GM12878 (cell line): Measurements from ENCODE around the gene RINT1. TPM values are rescaled to one million over a fixed set of nuclear protein-coding genes. Genes with fewer than 3 reads are reported as not detected.

Source experiments
- DPF2 ChIP-seq: fragments of 450-650 bp; IDR thresholded peaks from 2 replicates; pipeline ENCODE4 v1.6.1; 2017; ENCODE audit warnings: mild to moderate bottlenecking
- EZH2 ChIP-seq: IDR thresholded peaks from 2 replicates; pipeline ENCODE4 v1.6.1; 2012; ENCODE audit warnings: low read depth, mild to moderate bottlenecking, control low read depth, inconsistent platforms, low read length, borderline replicate concordance; ENCODE audit not compliant: control insufficient read depth
- KDM1A ChIP-seq: fragments of 200-600 bp; sonication (generic); IDR thresholded peaks from 2 replicates; pipeline ENCODE4 v1.6.1; 2016; ENCODE audit warnings: borderline replicate concordance
- NFXL1 ChIP-seq: fragments of 450-650 bp; IDR thresholded peaks from 2 replicates; pipeline ENCODE4 v1.6.1; 2017; ENCODE audit warnings: antibody characterized with exemption, mild to moderate bottlenecking, borderline replicate concordance
- PAX5 ChIP-seq: IDR thresholded peaks from 2 replicates; pipeline ENCODE4 v1.6.1; 2011; ENCODE audit warnings: low read depth, low read length, borderline replicate concordance
- POU2F2 ChIP-seq: IDR thresholded peaks from 3 replicates; pipeline ENCODE4 v1.6.1; 2011; ENCODE audit warnings: low read depth, mild to moderate bottlenecking, low read length, borderline replicate concordance
- SPI1 ChIP-seq: IDR thresholded peaks from 2 replicates; pipeline ENCODE4 v1.6.1; 2011; ENCODE audit warnings: low read depth, mild to moderate bottlenecking, low read length, moderate library complexity, borderline replicate concordance; ENCODE audit not compliant: insufficient read depth
- SRF ChIP-seq, 2 experiments: IDR thresholded peaks; 2 replicates each; pipeline ENCODE4 v1.6.1; 2011; ENCODE audit warnings: low read depth in 2 of 2, low read length in 2 of 2, mild to moderate bottlenecking in 1 of 2, moderate library complexity in 1 of 2
- TBL1XR1 ChIP-seq: IDR thresholded peaks from 2 replicates; pipeline ENCODE4 v1.6.1; 2012; ENCODE audit warnings: low read depth, low read length, improper control_type of control experiment
- ZNF24 ChIP-seq: fragments of 450-650 bp; IDR thresholded peaks from 2 replicates; pipeline ENCODE4 v1.6.1; 2017; ENCODE audit warnings: antibody characterized with exemption, mild to moderate bottlenecking
- ZNF274 ChIP-seq: IDR thresholded peaks from one replicate; pipeline ENCODE4 v1.8.0; 2011; ENCODE audit not compliant: insufficient read length, insufficient read depth
- polyA plus RNA-seq, 11 experiments: library from polyadenylated mRNA; depleted of rRNA in 4 of 11; unstranded in 6 of 11; stranded (reverse) in 5 of 11; fragments of >200 nt; fragmentation: Nextera tagmentation in 4 of 11; fragmentation: Illumina TruSeq in 1 of 11; extraction: Ambion mirVana in 4 of 11; extraction: Trizol in 1 of 11; gene quantifications; 1 replicate in 1 of 11; 2 replicates in 10 of 11; pipeline versions ENCODE4 v1.2.1 to v1.2.3, GENCODE V29; 2011 to 2016; ENCODE audit warnings: inconsistent platforms in 2 of 11, missing spikeins in 2 of 11, low read depth in 1 of 11
- total RNA-seq, 4 experiments: library from RNA; depleted of rRNA in 3 of 4; stranded (reverse); fragments of >200 nt in 3 of 4; fragmentation: Illumina TruSeq in 1 of 4; extraction: Trizol in 1 of 4; gene quantifications; 2 replicates each; pipeline versions ENCODE4 v1.2.1 to v1.2.3, GENCODE V29; 2013 to 2021
- TF ChIP-seq, protein P1 (sequence below): IDR thresholded peaks from 2 replicates; pipeline ENCODE4 v1.6.1; 2012; ENCODE audit warnings: mild to moderate bottlenecking, low read depth, low read length
- TF ChIP-seq, protein P2 (sequence below): fragments of 150-350 bp; IDR thresholded peaks from 2 replicates; pipeline ENCODE4 v1.6.1; 2016; ENCODE audit warnings: low read depth, low read length
- TF ChIP-seq, protein P3 (sequence below): fragments of 450-650 bp; formaldehyde crosslinking; IDR thresholded peaks from 2 replicates; pipeline ENCODE4 v1.4.0; 2020; ENCODE audit warnings: mild to moderate bottlenecking, moderate library complexity

RINT1 gene
- total and polyA plus RNA-seq, 10 of the 15 experiments (the other 5 are each of a cell fraction or from before 2014, with no cell fraction given): 6.7 to 32.3 (median 17.3) TPM

DNA sequence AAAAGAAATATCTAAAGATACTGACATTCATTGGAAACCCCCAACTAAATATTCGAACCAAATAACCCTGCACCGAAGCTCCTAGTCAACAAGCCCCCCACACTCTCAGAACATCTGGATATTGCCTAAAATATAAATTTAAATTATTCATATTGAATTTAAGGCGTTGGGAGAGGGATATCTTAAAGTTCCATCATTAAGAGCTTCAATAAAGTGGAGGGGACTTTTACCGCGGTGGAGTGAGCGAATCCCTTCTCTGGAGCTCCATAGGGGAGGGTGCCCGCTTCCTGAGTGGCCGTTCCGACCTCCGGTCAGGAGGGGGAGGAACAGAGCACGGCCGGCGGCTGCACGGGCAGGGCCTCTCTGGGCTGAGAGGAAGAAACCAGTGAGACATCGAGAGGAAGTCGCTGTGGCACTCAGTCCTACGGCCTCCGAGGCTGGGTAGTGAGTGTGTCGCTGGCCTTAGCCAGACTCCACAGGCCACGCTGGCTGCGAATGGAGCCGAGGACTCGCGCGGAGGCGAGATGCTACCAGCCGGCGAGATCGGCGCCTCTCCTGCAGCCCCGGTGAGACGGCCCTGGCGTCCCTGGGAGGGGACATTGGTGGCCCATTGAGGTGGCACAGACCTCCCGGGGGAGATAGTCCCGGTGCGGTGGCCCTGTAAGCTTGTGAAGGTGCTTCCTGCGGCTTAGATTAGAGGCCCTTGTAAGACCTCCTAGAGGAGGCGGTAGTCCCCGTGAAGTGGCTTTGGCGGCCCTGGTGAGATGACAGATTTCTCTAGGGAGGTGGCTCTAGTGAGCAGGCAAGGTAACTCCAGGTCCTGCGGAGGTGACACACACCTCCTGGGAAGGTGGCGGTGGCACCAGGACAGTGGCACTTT lies at the start of gene RINT1 (continued):
- TF ChIP-seq, protein P1, sequence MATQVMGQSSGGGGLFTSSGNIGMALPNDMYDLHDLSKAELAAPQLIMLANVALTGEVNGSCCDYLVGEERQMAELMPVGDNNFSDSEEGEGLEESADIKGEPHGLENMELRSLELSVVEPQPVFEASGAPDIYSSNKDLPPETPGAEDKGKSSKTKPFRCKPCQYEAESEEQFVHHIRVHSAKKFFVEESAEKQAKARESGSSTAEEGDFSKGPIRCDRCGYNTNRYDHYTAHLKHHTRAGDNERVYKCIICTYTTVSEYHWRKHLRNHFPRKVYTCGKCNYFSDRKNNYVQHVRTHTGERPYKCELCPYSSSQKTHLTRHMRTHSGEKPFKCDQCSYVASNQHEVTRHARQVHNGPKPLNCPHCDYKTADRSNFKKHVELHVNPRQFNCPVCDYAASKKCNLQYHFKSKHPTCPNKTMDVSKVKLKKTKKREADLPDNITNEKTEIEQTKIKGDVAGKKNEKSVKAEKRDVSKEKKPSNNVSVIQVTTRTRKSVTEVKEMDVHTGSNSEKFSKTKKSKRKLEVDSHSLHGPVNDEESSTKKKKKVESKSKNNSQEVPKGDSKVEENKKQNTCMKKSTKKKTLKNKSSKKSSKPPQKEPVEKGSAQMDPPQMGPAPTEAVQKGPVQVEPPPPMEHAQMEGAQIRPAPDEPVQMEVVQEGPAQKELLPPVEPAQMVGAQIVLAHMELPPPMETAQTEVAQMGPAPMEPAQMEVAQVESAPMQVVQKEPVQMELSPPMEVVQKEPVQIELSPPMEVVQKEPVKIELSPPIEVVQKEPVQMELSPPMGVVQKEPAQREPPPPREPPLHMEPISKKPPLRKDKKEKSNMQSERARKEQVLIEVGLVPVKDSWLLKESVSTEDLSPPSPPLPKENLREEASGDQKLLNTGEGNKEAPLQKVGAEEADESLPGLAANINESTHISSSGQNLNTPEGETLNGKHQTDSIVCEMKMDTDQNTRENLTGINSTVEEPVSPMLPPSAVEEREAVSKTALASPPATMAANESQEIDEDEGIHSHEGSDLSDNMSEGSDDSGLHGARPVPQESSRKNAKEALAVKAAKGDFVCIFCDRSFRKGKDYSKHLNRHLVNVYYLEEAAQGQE: no peak; the same call in 1 of the 2 replicates
- TF ChIP-seq SPI1: peak; percentile 75
- peak; percentile 78; the same call in 1 of the 2 replicates for TF ChIP-seq DPF2
- TF ChIP-seq POU2F2: peak; percentile 95
- TF ChIP-seq, protein P2, sequence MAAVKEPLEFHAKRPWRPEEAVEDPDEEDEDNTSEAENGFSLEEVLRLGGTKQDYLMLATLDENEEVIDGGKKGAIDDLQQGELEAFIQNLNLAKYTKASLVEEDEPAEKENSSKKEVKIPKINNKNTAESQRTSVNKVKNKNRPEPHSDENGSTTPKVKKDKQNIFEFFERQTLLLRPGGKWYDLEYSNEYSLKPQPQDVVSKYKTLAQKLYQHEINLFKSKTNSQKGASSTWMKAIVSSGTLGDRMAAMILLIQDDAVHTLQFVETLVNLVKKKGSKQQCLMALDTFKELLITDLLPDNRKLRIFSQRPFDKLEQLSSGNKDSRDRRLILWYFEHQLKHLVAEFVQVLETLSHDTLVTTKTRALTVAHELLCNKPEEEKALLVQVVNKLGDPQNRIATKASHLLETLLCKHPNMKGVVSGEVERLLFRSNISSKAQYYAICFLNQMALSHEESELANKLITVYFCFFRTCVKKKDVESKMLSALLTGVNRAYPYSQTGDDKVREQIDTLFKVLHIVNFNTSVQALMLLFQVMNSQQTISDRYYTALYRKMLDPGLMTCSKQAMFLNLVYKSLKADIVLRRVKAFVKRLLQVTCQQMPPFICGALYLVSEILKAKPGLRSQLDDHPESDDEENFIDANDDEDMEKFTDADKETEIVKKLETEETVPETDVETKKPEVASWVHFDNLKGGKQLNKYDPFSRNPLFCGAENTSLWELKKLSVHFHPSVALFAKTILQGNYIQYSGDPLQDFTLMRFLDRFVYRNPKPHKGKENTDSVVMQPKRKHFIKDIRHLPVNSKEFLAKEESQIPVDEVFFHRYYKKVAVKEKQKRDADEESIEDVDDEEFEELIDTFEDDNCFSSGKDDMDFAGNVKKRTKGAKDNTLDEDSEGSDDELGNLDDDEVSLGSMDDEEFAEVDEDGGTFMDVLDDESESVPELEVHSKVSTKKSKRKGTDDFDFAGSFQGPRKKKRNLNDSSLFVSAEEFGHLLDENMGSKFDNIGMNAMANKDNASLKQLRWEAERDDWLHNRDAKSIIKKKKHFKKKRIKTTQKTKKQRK: no peak
- TF ChIP-seq ZNF274: no peak
- TF ChIP-seq EZH2: no peak
- TF ChIP-seq PAX5: peak; percentile 56; the same call in 1 of the 2 replicates
- no peak for TF ChIP-seq NFXL1
- 0 out of 4 replicates have a peak, but pooled peaks of 1 of the 2 experiments have one; percentile 14 for TF ChIP-seq SRF (IDR thresholded peaks at IDR 0.05; ENCODE audit: low read depth in 2 of 2, low read length in 2 of 2)
- TF ChIP-seq ZNF24: peak; percentile 33; the same call in 1 of the 2 replicates
- TF ChIP-seq, protein P3, sequence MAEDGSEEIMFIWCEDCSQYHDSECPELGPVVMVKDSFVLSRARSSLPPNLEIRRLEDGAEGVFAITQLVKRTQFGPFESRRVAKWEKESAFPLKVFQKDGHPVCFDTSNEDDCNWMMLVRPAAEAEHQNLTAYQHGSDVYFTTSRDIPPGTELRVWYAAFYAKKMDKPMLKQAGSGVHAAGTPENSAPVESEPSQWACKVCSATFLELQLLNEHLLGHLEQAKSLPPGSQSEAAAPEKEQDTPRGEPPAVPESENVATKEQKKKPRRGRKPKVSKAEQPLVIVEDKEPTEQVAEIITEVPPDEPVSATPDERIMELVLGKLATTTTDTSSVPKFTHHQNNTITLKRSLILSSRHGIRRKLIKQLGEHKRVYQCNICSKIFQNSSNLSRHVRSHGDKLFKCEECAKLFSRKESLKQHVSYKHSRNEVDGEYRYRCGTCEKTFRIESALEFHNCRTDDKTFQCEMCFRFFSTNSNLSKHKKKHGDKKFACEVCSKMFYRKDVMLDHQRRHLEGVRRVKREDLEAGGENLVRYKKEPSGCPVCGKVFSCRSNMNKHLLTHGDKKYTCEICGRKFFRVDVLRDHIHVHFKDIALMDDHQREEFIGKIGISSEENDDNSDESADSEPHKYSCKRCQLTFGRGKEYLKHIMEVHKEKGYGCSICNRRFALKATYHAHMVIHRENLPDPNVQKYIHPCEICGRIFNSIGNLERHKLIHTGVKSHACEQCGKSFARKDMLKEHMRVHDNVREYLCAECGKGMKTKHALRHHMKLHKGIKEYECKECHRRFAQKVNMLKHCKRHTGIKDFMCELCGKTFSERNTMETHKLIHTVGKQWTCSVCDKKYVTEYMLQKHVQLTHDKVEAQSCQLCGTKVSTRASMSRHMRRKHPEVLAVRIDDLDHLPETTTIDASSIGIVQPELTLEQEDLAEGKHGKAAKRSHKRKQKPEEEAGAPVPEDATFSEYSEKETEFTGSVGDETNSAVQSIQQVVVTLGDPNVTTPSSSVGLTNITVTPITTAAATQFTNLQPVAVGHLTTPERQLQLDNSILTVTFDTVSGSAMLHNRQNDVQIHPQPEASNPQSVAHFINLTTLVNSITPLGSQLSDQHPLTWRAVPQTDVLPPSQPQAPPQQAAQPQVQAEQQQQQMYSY (CRISPR knock-in tag): no peak
- no peak for TF ChIP-seq KDM1A
- no peak; the same call in 1 of the 2 replicates for TF ChIP-seq TBL1XR1
